H1 (cell line): Measurements from ENCODE around the gene P2RY14. TPM values are rescaled to one million over a fixed set of nuclear protein-coding genes. Genes with fewer than 3 reads are reported as not detected.

Experiments
- GTF2F1 ChIP-seq: IDR thresholded peaks from 2 replicates; pipeline ENCODE4 v1.6.1; 2012; ENCODE audit warnings: low read depth, low read length, improper control_type of control experiment, borderline replicate concordance
- SIX5 ChIP-seq: IDR thresholded peaks from 2 replicates; pipeline ENCODE4 v1.6.1; 2011; ENCODE audit warnings: mild to moderate bottlenecking, low read depth, low read length
- polyA plus RNA-seq, 7 experiments: library from polyadenylated mRNA; depleted of rRNA in 3 of 7; stranded (reverse) in 5 of 7; unstranded in 2 of 7; fragments of >200 nt in 5 of 7; fragments of 200-250 nt in 2 of 7; gene quantifications; 1 replicate in 5 of 7; 2 replicates in 1 of 7; 4 replicates in 1 of 7; pipeline versions ENCODE4 v1.2.1 to v1.2.3, GENCODE V29; 2011 to 2013; ENCODE audit warnings: missing spikeins in 2 of 7, mixed read lengths in 2 of 7
- total RNA-seq: library from RNA; stranded (reverse); fragmentation: NEBNext Ultra II Directional; extraction: Animal tissue kit (Norgen Biotek cat#: 25700); gene quantifications from 2 replicates; pipeline ENCODE4 v1.2.1, GENCODE V29; 2021
- TF ChIP-seq, protein P1 (sequence below): IDR thresholded peaks from 2 replicates; pipeline ENCODE4 v1.6.1; 2011; ENCODE audit warnings: low read length, improper control_type of control experiment

The P2RY14 gene
- total and polyA plus RNA-seq, 2 of the 8 experiments (the other 6 are each of a cell fraction or from before 2014, with no cell fraction given) = not detected

DNA sequence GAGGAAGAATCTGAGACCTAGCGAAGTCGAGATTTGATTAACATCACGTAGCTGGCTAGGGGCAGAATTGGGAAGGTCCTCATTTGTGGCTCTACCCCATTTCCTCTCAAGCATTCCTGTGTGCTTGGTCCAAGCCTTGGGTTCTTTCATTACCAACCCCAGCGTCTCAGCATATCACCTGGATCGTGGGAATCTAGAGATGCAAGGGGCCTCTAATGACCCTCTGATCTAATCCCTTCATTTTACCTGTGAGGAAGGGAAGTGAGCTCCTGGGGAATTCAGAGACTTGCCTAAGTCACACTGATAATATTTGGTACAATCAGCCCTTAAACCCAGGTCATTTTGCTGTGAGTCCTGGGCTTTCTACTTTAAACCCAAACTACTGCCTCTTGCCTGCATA lies 36.3 kb upstream of the P2RY14 start (continued):
- TF ChIP-seq, protein P1, sequence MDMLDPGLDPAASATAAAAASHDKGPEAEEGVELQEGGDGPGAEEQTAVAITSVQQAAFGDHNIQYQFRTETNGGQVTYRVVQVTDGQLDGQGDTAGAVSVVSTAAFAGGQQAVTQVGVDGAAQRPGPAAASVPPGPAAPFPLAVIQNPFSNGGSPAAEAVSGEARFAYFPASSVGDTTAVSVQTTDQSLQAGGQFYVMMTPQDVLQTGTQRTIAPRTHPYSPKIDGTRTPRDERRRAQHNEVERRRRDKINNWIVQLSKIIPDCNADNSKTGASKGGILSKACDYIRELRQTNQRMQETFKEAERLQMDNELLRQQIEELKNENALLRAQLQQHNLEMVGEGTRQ = no peak
- TF ChIP-seq SIX5 (no peak), GTF2F1 (no peak)
